GM18858 (cell line): ENCODE data around the gene NRTN.
"Not testable (repeated sequence)": the region's sequence is repeated elsewhere in the genome, so short reads cannot be mapped to it uniquely, and the experiment has no call there.

Source experiments
- ATAC-seq: cut with Tn5 transposase; IDR thresholded peaks from one replicate; pipeline ENCODE4 v1.9.1; 2021; ENCODE audit not compliant: unreplicated experiment

Gene NRTN

GRCh38 chr19:5864725-5865486, 60.0 kb downstream of the NRTN start:
- no peak for ATAC-seq

GRCh38 chr19:5865772-5866171, 60.9 kb downstream of the NRTN start:
- ATAC-seq: no peak

- ATAC-seq: no peak
These were observed 62.6 kb downstream of the NRTN start for GRCh38 chr19:5867201-5868136.

GRCh38 chr19:5870986-5871394, 66.1 kb downstream of the NRTN start:
- no peak for ATAC-seq

GRCh38 chr19:5873617-5874199, 68.8 kb downstream of the NRTN start:
- no peak for ATAC-seq

- not testable (repeated sequence) for ATAC-seq
These were observed 69.6 kb downstream of the NRTN start for GRCh38 chr19:5874496-5874895.

- no peak for ATAC-seq
These were observed 72.6 kb downstream of the NRTN start for GRCh38 chr19:5877427-5877826.

GRCh38 chr19:5877882-5878281, 73.0 kb downstream of the NRTN start:
- no peak for ATAC-seq
